ENCODE data around the gene CHD2. TPM values are rescaled to one million over a fixed set of nuclear protein-coding genes. Genes with fewer than 3 reads are reported as not detected.
A peak's percentile ranks its signal among the peaks of the same experiment; 100 is the strongest.
"Not testable (repeated sequence)": the region's sequence is repeated elsewhere in the genome, so short reads cannot be mapped to it uniquely, and the experiment has no call there.

CHD2 gene
- total RNA-seq, 1 donor, result 76.7 TPM

DNA sequence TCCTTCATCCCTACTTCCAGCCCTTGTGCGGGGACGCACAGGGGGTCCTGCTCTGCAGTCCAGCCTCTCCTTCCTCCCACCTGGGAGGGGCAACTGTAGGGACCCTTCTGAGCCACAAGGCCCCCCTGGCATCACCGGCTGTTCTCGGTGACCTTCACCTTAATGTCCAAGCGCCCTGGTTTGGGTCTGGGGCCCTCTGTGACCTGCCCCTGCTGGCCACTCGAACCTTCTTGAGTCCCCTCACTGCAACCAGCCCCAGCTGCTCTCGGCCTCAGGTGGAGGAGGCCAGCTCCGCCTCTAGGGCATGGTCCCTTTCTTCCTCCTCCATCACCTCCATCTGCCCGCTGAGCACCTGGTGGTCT, 131.0 kb downstream of the CHD2 start:
- DNase-seq (ENCODE audit: low read depth in 2 of 3, low spot score in 2 of 3), result no peak

DNA sequence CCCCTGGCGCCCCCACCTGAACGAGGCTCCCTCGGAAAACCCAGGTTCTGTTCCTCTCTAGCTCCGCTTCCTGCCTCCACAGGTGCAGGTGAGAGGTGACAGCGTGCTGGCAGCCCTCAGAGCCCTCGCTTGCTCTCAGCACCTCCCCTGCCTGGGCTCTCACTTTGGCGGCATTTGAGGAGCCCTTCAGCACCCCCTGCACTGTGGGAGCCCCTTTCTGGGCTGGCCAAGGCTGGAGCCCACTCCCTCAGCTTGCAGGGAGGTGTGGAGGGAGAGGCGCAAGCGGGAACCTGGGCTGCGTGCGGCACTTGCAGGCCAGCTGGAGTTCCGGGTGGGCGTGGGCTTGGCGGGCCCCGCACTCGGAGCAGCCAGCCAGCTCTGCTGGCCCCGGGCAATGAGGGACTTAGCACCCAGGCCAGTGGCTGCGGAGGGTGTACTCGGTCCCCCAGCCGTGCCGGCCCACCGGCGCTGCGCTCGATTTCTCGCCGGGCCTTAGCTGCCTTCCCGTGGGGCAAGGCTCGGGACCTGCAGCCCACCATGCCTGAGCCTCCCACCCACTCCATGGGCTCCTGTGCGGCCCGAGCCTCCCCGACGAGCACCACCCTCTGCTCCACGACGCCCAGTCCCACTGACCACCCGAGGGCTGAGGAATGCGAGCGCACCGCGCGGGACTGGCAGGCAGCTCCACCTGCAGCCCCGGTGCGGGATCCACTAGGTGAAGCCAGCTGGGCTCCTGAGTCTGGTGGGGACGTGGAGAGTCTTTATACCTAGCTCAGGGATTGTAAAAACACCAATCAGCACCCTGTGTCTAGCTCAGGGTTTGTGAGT, 131.6 kb downstream of the CHD2 start:
- not testable (repeated sequence) for DNase-seq (ENCODE audit: low read depth in 2 of 3, low spot score in 2 of 3)

DNA sequence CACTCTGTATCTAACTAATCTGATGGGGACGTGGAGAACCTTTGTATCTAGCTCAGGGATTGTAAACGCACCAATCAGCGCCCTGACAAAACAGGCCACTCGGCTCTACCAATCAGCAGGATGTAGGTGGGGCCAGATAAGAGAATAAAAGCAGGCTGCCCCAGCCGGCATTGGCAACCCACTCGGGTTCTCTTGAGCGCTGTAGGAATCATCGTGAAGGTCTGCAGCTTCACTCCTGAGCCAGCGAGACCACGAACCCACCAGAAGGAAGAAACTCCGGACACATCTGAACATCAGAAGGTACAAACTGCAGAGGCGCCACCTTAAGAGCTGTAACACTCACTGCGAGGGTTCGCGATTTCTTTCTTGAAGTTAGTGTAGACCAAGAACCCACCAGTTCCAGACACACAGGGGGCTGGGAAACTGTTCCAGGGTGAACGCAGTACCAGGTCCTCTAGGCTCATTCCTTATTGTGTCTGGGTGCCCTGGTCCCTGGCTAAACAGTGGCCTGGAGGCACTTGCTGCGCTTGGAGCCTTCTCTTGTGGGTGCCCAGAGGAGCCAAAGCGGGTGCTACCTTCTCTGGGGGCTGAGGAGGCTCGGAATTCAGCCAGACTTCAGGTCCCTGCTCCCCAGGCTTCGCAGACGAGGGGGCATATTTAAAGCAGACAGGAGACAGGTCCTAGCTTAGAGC, 132.5 kb downstream of the CHD2 start:
- not testable (repeated sequence) for DNase-seq (ENCODE audit: low read depth in 2 of 3, low spot score in 2 of 3)

DNA sequence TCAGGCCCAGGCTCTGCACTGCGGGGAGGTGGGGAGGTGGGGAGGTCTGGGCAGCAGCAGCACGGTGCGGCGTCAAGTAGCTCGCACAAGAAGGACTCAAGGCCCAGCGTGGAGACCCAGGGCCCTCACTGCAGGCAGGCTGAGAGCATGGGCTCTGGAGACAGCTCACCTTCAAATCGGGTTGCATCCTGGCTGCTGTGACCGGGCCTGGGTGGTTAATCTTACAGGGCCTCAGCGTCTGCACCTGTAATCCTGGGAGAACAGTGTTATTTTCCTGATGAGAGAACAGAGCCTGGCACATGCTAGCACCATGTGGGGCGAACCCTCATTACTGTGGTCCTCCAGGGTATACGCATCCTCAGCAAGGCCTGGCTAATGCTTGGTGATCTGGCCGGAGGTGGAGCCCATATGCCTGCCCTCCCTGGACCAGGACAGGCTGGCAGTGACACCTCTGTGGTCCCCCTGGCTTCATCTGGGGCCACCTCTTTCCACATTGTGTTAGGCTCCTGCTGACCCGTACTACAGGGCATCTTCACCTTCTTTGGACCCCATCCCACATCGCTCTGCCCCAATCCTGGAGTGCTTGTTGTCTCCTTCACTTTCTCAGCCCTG, 133.4 kb downstream of the CHD2 start:
- DNase-seq (ENCODE audit: low read depth in 2 of 3, low spot score in 2 of 3), result no peak

DNA sequence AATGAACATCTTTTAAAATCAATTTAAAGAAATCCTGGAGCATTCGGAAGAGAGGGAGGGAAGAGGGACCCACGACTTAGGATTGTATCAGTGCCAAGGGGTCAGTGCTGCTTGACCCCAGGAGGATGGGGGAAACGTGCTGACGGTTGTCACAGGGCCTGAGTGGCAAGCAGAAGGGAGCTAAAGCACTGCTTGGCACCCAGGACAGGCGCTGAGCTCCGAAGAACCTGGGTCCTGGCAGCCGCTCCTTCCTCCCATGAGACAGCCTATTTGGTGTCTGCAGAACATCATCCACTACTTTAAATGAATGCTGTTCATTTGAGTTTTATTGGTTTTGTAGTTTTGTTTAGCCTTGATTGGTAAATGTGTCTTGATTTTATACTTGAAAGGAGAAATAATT, 134.4 kb downstream of the CHD2 start:
- DNase-seq (ENCODE audit: low read depth in 2 of 3, low spot score in 2 of 3), result no peak

DNA sequence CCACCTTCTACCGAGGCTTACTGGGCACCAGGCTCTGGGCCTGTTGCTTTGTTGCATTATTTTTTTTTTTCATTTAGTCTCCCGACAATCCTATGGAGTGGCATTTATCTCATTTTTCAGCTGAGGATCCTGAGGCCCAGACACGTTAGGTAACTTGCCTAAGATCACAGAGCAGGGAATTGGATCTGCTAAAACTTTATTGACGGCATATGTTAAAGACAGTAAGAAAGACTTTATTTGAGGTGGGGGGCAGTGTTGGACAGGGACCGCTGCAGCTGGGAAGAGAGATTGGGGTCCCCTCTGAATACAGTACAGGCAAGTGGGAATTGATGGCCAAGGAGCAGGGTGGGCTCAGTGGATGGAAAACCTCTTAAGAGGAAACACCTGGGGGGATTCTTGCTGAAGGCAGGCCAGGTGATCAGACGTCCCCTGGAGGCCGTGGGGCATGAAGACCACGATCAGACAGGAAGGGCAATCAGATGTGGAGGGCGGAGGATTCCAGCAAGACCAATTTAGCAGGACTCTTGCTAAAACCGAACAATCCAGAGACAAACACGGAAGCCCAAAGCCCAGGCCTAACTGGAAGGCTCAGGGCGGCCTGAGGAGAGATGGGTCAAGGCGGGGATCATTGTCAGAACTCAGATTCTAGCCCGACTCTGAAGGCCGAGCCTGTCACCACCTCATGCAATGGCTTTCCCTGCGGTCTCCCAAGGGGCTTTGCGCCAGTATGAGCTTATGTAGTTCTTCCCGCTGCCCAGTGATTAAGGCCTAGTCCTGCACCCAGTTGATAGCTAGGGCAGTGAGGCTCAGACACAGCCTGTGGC, 135.2 kb downstream of the CHD2 start:
- no peak for DNase-seq (ENCODE audit: low read depth in 2 of 3, low spot score in 2 of 3)

DNA sequence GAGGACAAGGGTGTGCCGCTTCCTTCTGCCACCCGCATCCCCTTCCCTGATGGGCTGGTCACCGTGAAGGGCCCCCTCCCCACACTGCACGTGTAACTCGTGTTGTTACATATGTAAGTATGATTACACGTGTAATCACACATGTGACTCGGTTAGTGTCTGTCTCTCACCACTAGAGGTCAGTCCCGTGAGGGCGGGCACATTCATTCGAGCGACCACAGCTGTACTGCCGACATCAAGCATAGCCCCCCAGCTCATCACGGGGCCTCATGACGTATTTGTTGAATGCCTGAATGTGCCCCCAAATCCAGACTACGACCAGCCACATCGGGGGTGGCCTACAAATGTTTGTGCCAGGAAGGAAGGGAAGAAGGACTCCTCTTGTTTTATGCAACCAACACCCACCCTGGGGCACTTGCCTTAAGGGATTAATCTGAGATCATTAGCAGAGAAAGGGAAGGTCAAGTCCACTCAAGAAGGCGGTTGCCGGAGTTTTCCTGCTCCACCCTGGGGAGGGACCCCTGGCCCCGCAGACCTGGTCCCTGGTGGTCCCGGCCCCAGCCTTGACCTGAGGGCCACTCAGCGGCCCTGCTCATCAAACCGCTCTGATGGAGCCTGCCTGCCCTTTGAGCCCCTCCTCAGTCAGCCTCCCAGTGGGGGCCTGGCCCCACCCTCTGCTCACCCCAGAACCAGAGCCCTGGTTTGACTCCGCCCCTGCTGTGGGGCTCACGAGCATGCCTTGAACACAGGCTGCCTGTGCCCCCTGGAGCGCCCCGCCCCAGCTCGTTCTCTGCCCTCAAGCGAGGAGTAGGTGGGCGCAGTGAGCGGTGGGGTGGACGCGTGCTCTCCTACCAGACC, 136.1 kb downstream of the CHD2 start:
- peak in 2 of 3 donors; percentile 68 to 79 for DNase-seq (ENCODE audit: low read depth in 2 of 3, low spot score in 2 of 3)

DNA sequence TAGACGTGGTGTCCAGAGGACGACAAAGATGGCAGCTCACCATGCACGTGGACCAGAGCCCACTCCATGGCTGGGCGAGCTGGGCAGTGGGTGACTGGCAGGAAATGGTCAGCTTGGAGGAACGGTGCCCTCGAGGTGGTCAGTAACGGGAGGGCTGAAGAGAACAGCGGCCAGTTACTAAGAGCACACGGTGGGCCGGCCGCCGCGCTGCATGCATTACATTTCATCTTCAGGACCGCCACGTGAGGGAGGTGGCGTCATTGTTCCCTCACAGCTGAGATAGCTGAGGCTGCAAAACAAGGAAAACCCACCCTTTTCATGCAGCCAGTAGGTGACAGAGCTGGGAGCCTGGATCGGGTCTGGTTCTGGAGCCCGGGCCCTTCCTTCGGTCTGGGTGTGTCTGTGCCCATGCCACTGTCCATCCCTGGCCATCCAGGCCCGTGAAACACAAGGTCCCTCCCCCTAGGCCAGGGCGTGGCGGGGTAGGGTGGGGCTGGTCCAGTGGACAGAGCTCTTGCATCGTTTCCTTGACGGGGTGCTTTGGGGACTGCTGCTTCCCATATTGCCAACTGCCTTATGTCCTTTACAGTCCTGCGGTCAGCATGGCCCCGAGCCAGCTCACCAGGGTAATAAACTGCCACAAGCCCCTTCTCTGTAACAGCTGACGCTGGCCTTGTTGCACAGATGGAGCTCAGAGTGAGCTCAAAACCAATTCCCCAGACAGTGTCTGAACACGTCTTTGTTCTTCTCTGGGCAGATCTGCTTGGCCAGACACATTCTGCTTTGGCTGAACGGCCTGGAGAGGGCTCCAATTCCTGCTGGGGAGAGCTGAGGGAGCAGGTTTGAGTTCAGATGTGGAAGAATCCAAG, 137.1 kb downstream of the CHD2 start:
- peak in 1 of 3 donors; percentile 28 for DNase-seq (ENCODE audit: low read depth in 2 of 3, low spot score in 2 of 3)

DNA sequence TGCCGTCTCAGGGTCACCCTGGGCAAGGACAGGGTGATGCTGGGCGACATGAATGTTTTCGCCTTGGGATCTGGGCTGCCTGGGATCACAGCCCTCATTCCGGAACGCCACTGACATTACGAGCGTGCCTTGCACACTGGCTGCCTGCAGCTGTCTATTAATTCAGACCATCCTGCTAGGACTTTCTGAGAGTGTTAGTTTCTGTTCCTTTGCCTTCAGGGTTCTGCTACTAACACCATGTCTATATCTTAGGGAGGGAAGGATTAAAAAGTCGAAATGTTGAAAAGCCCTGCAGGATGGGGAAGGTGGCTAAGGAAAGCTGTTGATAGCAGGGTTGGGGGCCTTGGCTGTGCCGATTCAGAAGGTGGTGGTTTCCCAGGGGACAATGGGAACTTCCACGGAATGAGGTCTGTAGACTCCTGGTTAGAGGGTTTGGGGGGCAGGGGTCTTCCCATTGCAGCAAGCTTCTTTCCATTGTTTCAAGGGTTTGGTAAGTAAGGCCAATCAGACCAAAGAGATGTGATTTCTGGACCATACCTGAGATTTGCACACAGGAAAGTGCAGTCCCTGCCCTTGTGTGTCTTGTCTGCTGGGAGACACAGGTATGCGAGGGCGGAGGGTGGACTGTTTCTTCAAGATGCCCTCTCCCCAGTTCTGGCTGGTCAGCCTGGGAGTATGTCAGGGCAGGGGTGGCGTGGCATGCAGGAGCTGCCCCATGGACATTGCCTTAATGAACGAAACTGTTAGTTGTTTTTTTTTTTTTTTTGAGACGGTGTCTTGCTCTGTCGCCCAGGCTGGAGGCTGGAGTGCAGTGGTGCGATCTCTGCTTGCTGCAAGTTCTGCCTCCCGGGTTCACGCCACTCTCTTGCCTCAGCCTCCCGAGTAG, 137.9 kb downstream of the CHD2 start:
- no peak for DNase-seq (ENCODE audit: low read depth in 2 of 3, low spot score in 2 of 3)

DNA sequence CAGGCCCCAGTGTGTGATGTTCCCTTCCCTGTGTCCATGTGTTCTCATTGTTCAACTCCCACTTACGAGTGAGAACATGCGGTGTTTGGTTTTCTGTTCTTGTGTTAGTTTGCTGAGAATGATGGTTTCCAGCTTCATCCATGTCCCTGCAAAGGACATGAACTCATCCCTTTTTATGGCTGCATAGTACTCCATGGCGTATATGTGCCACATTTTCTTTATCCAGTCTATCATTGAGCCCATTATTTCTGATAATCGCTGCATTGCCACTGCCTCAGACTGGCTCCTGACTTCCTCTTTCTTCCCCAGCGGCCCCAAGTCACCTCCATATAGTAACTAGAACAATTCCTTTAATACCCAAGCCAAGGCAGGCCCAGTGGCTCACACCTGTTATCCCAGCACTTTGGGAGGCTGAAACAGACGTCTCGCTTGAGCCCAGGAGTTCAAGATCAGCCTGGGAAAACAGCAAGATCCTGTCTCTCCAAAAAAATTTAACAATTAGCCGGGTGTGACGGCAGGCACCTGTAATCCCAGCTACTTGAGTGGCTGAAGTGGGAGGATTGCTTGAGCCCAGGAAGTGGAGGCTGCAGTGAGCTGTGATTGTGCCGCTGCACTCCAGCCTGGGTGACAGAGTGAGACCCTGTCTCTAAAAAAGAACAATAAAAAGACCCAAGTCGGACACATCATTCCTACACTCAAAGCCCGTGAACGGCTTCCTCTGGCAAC, 139.6 kb downstream of the CHD2 start:
- not testable (repeated sequence) for DNase-seq (ENCODE audit: low read depth in 2 of 3, low spot score in 2 of 3)

DNA sequence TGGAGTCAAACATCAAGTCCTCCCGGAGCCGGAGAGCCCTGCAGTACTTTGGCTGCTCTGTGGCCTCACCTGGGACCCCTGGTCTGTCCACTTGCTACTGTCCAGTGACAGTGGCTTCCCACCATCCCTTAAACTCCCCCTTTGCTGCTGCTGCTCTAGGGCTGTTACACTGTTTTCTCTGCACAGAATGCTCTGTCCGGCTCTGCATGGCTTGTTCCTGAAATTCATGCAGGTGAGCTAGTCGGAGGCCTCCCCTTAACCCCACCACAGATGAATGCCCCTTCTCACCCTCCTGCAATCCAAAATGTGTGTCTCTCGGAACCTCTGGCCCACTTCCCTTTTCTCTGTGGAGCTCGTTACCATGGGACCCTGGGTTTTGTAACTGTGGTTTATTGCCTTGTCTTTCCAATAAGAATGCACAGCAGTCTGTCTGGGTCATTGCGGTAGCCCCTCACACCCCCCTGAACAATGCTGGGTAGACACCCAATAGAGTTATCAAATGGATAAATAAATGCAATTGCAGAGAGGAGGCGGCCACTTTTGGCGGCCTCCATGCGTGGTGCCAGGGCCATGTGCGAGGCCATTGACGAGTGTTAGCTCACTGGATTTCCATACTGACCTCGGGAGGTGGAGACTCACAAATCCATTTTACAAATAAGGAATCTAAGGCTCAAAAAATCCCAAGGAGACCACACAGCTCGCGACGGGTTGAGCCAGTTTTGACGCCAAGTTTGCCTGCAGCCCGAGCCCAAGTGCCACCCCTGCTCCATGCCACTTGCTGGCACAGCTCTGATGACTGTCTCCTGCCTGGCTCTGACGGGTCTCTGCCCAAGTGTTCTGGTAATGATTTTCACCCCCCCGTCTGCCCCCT, 140.4 kb downstream of the CHD2 start:
- peak in 2 of 3 donors; percentile 62 to 77 for DNase-seq (ENCODE audit: low read depth in 2 of 3, low spot score in 2 of 3)

DNA sequence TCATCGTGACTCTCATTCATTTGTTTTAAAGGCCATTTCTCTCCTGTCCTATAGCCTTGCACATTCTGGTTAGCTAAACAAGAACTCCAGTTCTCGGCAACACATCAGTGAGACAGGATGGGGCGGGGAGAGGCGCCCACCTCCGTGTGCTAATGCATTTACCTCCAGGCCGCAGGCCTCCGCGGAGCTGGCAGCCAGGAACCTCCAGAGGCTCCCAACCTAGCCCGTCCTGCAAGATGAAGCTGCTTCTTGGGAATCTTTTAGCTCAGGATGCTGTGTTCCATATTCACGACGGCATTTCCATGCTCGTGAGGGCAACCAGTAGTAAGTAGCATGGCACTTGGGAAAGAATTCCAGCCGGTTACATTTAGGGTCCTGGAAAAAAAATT, 141.0 kb downstream of the CHD2 start:
- DNase-seq (ENCODE audit: low read depth in 2 of 3, low spot score in 2 of 3), result no peak

DNA sequence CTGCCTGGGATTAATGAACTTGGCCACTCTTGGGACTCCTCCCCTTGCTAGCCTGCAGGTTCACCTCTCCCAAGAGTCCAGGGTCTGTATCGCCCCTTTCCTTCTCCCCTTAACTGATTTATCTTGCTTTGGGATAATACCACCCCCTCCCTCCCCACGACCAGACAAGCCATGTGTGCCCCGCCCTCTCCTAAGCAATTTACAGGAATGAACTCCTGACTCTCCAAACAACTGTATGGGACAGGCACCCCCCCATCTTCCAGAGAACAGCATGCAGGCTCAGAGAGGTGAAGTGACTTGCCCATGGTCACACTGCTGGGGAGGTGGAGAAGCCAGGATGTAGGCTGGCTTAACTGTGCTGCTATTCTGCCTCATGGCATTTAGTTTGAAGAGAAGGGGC, 142.1 kb downstream of the CHD2 start:
- no peak for DNase-seq (ENCODE audit: low read depth in 2 of 3, low spot score in 2 of 3)

DNA sequence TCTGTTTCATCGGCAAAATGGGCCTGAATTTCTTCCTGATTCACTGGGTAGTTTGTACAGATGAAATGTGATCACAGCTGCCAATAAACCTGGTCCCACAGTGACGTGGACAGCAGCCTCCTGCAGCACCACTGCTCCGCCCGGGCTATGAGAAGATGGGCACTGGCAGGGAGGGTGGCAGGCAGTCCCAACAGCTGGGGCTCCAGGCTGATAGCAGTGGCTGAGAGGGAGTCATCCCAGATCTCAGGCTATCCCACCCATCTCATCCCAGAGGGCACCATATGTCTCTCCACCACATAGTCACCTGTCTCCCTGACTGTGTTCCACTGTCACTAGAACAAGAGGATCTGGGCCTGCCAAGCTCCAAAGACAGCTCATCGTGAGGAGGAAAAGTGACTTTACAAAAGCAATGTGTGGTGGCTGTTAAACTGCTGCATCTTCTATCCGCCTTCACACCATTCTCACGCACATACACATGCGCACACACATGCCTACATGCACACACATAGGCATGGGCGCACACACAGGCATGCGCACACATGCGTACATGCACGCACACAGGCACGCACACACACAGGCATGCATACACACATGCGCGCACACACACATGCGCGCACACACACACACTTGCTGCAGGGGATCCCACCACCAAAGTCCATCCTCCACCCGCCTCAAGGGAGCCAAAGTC, 142.7 kb downstream of the CHD2 start:
- no peak for DNase-seq (ENCODE audit: low read depth in 2 of 3, low spot score in 2 of 3)

DNA sequence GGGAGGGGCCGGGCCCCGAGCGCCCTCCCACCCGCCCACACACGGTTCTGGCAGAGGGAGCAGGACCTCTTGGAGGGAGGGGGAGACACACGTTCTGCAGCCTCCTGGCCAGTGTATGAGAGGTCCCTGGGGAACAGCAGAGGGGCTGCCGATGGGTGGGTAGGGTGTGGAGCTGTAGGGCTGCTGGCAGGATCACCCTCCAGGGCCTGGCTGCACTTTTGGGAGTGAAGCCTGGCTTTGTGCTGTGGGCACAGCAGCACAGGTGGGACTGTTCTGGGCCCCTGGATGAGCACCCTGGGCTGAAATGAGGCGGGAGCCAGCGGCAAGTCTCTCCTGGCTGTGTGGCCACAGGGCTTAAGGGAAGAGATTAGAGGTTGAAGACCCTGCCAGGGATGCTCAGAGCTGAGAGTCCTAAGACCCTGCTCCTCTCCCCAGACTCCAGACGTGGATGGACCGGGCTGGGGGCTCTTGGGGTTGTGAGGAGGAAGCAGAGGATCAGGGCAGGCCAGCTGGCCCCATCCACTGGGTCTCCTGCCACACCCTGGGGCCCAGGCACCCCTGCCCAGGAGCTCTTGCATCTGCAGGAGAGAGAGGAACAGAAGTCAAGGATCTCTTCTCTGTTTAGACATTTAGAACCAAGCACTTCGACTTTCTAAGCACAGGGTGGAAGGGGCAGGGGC, 143.6 kb downstream of the CHD2 start:
- no peak for DNase-seq (ENCODE audit: low read depth in 2 of 3, low spot score in 2 of 3)
